ENCODE data around the gene SPARC.

The SPARC gene

GRCh38 chr5:151660616-151661495 lies 25.9 kb downstream of the SPARC start:
- DNase-seq (ENCODE audit: low spot score): no peak

- DNase-seq (ENCODE audit: low spot score): peak; percentile 78
These were observed 27.5 kb downstream of the SPARC start for GRCh38 chr5:151659001-151659754.

- no peak for DNase-seq (ENCODE audit: low spot score)
These were observed 29.6 kb downstream of the SPARC start for GRCh38 chr5:151657114-151657513.

- no peak for DNase-seq (ENCODE audit: low spot score)
These were observed 30.4 kb downstream of the SPARC start for GRCh38 chr5:151656311-151656710.

GRCh38 chr5:151651997-151652645 lies 34.6 kb downstream of the SPARC start:
- peak; percentile 75 for DNase-seq (ENCODE audit: low spot score)

- DNase-seq (ENCODE audit: low spot score): no peak
These were observed 37.7 kb downstream of the SPARC start for GRCh38 chr5:151648988-151649387.

GRCh38 chr5:151648089-151648488 lies 38.6 kb downstream of the SPARC start:
- no peak for DNase-seq (ENCODE audit: low spot score)

- no peak for DNase-seq (ENCODE audit: low spot score)
These were observed 39.3 kb downstream of the SPARC start for GRCh38 chr5:151647320-151647861.

GRCh38 chr5:151646334-151646733 lies 40.4 kb downstream of the SPARC start:
- no peak for DNase-seq (ENCODE audit: low spot score)

GRCh38 chr5:151643388-151643787 lies 43.3 kb downstream of the SPARC start:
- DNase-seq (ENCODE audit: low spot score): no peak

GRCh38 chr5:151642472-151643140 lies 44.1 kb downstream of the SPARC start:
- DNase-seq (ENCODE audit: low spot score): no peak

GRCh38 chr5:151638619-151639018 lies 48.1 kb downstream of the SPARC start:
- no peak for DNase-seq (ENCODE audit: low spot score)

- DNase-seq (ENCODE audit: low spot score): no peak
These were observed 49.0 kb downstream of the SPARC start for GRCh38 chr5:151637676-151638075.

- no peak for DNase-seq (ENCODE audit: low spot score)
These were observed 52.8 kb downstream of the SPARC start for GRCh38 chr5:151633892-151634291.

GRCh38 chr5:151632941-151633340 lies 53.8 kb downstream of the SPARC start:
- DNase-seq (ENCODE audit: low spot score): no peak

- no peak for DNase-seq (ENCODE audit: low spot score)
These were observed 54.2 kb downstream of the SPARC start for GRCh38 chr5:151632524-151632923.

- DNase-seq (ENCODE audit: low spot score): no peak
These were observed 54.8 kb downstream of the SPARC start for GRCh38 chr5:151631941-151632340.

- DNase-seq (ENCODE audit: low spot score): no peak
These were observed 56.6 kb downstream of the SPARC start for GRCh38 chr5:151630088-151630487.

- DNase-seq (ENCODE audit: low spot score): no peak
These were observed 58.4 kb downstream of the SPARC start for GRCh38 chr5:151628112-151628823.

GRCh38 chr5:151627650-151628049 lies 59.1 kb downstream of the SPARC start:
- DNase-seq (ENCODE audit: low spot score): no peak

GRCh38 chr5:151625285-151625684 lies 61.4 kb downstream of the SPARC start:
- no peak for DNase-seq (ENCODE audit: low spot score)

Measured in CD4-positive, alpha-beta T cell treated with Interleukin-6 at 100 ng/mL for 8 hours (primary cell).